ENCODE measurements around the gene PPP2R2B.

GRCh38 chr5:146778261-146778660 is 100.3 kb downstream of the PPP2R2B start:
- TF ChIP-seq CTCF (IDR thresholded peaks at IDR 0.05) = no peak
- TF ChIP-seq ESRRA (CRISPR knock-in tag; IDR thresholded peaks at IDR 0.05; ENCODE audit: borderline replicate concordance) = no peak
- TF ChIP-seq PREB (CRISPR knock-in tag; IDR thresholded peaks at IDR 0.05; ENCODE audit: borderline replicate concordance) = no peak
- TF ChIP-seq STAT6 (CRISPR knock-in tag; conservative IDR thresholded peaks at IDR 0.05; ENCODE audit: low read depth) = no peak
- TF ChIP-seq IRF1 (CRISPR knock-in tag; IDR thresholded peaks at IDR 0.05) = no peak
- no peak for TF ChIP-seq TEAD4 (CRISPR knock-in tag; IDR thresholded peaks at IDR 0.05)
- no peak for TF ChIP-seq USF2 (CRISPR knock-in tag; IDR thresholded peaks at IDR 0.05)
- no peak for TF ChIP-seq CREB1 (CRISPR knock-in tag; IDR thresholded peaks at IDR 0.05)
- TF ChIP-seq NR3C1 (CRISPR knock-in tag; conservative IDR thresholded peaks at IDR 0.05; ENCODE audit: low read depth) = no peak
- no peak for TF ChIP-seq HMGXB4 (CRISPR knock-in tag; IDR thresholded peaks at IDR 0.05)
- no peak for TF ChIP-seq ZNF671 (CRISPR knock-in tag; IDR thresholded peaks at IDR 0.05)
- TF ChIP-seq TEAD1 (CRISPR knock-in tag; IDR thresholded peaks at IDR 0.05) = no peak
- TF ChIP-seq ATF3 (CRISPR knock-in tag; conservative IDR thresholded peaks at IDR 0.05) = no peak
- TF ChIP-seq ZMAT4 (CRISPR knock-in tag; IDR thresholded peaks at IDR 0.05) = no peak
